ENCODE data around the gene SCMH1.

SCMH1 gene

DNA sequence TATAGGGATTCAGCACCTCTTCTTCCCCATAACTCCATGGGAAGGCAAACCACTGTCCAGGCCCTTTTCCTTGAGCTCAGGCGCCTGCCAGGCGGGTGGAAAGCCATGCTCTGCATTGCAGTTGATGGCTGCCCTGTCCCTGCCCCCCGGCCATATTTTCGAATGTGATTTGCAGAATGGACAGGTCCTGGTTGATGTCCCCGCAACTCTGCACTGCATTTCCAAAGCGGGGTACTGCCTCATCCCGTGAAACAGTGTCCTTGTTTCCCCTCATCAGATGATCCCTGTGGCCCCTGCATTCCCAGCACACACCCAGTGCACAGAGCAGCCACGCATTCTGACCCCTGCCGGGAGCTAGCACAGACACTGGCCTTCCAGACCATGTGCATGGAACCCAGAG, 33.7 kb upstream of the SCMH1 start:
- Histone ChIP-seq H3K4me1 (no peaks in the 10 kb centered on the region), H3K4me3 (ENCODE audit: low read depth, low read length) (no peak overlapping the region), H3K9me3 (no peaks in the 10 kb centered on the region), H3K27me3 (no peaks in the 10 kb centered on the region), H3K36me3 (no peaks in the 10 kb centered on the region)
- TF ChIP-seq, protein P1, sequence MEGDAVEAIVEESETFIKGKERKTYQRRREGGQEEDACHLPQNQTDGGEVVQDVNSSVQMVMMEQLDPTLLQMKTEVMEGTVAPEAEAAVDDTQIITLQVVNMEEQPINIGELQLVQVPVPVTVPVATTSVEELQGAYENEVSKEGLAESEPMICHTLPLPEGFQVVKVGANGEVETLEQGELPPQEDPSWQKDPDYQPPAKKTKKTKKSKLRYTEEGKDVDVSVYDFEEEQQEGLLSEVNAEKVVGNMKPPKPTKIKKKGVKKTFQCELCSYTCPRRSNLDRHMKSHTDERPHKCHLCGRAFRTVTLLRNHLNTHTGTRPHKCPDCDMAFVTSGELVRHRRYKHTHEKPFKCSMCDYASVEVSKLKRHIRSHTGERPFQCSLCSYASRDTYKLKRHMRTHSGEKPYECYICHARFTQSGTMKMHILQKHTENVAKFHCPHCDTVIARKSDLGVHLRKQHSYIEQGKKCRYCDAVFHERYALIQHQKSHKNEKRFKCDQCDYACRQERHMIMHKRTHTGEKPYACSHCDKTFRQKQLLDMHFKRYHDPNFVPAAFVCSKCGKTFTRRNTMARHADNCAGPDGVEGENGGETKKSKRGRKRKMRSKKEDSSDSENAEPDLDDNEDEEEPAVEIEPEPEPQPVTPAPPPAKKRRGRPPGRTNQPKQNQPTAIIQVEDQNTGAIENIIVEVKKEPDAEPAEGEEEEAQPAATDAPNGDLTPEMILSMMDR (IDR thresholded peaks at IDR 0.05; ENCODE audit: low read depth, low read length): no peak
- no peak for DNase-seq

DNA sequence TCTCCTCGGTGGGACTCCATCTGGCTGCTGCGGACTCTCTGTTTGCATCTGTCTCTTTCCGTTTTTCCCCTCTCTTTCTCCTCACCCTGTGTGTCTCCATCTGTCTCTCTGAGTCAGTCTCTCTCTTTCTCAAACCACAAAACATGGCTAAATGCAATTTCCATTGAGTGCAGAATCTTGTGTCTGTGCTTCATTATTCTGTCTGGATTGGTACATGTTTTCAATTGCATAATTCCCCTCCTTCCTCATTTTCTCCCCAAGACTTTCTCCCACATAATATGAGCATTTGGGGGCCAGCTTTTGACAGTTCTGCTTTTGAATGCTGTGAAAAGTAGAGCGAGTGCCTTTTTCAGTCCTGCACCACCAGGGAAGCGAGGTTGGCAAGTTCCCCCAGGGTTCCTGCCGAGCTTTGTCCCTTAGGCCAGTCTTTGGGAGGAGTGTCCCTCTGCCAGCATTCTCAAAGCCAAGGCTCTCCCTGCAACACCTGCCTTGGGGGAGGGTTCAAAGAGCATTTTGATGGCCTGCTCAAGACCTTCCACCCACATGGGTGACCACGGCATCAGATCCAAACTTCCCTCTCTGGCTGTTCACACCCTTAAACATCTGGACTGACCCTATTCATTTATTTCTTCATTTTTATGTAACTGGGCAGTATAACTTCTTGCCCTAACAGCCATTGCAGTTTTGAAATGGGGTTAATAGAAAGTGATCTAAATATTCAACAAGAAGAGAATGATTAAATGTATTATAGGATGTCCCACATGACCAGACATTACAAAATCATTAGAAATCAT, 32.8 kb upstream of the SCMH1 start:
- no peak overlapping the region for H3K4me3 ChIP-seq (ENCODE audit: low read depth, low read length)
- TF ChIP-seq, protein P1 (IDR thresholded peaks at IDR 0.05; ENCODE audit: low read depth, low read length): no peak
- no peaks in the 10 kb centered on the region for H3K9me3 ChIP-seq
- H3K27me3 ChIP-seq: no peaks in the 10 kb centered on the region
- H3K4me1 ChIP-seq: no peaks in the 10 kb centered on the region
- no peak for DNase-seq
- H3K36me3 ChIP-seq: no peaks in the 10 kb centered on the region

DNA sequence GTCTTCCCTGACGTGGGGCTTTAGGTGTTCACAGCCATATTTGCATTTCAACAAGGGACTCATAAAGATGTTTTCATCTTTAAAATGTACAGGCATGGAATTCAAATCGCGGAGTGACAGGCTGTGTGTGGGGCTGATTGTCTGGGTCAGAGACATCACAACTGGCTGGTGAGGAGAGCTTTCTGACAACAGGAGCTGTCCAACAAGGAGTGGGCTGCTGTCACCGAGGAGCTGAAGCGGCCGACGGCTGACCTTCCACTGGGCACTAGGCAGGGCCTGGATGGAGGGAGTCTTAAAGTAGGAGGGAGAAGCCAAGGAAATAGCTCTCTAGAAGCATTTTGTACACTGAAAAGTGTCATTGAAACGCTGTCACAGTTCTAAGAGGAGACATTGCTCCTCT, 30.5 kb upstream of the SCMH1 start:
- no peak for DNase-seq
- H3K27me3 ChIP-seq: no peaks in the 10 kb centered on the region
- H3K9me3 ChIP-seq: no peaks in the 10 kb centered on the region
- no peak overlapping the region for H3K4me3 ChIP-seq (ENCODE audit: low read depth, low read length)
- no peaks in the 10 kb centered on the region for H3K4me1 ChIP-seq
- TF ChIP-seq, protein P1 (IDR thresholded peaks at IDR 0.05; ENCODE audit: low read depth, low read length): no peak
- no peaks in the 10 kb centered on the region for H3K36me3 ChIP-seq

DNA sequence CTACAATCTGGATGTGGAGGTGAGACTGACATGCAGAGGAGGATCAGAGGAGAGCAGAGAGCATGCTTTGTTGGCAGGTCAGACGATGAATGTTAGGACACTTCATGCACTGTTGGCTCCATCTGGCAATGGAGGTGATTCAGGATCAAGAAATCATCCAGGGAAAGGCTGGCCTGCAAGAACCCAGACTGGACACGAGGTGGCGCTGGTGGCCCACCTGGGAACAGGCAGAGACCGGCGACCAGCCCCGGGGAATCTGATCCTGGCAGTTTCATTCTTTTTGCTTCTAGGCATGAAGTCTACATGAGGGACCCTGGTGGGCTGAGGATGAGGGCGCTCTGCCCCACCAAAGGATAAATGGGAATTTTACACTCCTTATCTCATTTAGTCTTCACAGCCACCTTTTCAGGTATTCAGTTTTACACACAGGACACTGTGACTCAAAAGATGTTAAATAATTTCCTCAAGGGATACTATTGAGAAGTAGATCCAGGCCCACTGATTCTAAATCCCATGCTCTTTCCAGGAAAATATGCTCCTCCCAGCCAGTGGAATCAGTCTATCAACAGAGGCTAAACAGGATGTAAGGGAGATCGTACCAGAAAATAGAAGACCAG, 26.2 kb upstream of the SCMH1 start:
- no peak overlapping the region for H3K4me3 ChIP-seq (ENCODE audit: low read depth, low read length)
- TF ChIP-seq, protein P1 (IDR thresholded peaks at IDR 0.05; ENCODE audit: low read depth, low read length): peak; percentile 73
- H3K4me1 ChIP-seq: no peaks in the 10 kb centered on the region
- H3K9me3 ChIP-seq: no peaks in the 10 kb centered on the region
- no peaks in the 10 kb centered on the region for H3K36me3 ChIP-seq
- peak; percentile 70 for DNase-seq
- no peaks in the 10 kb centered on the region for H3K27me3 ChIP-seq

DNA sequence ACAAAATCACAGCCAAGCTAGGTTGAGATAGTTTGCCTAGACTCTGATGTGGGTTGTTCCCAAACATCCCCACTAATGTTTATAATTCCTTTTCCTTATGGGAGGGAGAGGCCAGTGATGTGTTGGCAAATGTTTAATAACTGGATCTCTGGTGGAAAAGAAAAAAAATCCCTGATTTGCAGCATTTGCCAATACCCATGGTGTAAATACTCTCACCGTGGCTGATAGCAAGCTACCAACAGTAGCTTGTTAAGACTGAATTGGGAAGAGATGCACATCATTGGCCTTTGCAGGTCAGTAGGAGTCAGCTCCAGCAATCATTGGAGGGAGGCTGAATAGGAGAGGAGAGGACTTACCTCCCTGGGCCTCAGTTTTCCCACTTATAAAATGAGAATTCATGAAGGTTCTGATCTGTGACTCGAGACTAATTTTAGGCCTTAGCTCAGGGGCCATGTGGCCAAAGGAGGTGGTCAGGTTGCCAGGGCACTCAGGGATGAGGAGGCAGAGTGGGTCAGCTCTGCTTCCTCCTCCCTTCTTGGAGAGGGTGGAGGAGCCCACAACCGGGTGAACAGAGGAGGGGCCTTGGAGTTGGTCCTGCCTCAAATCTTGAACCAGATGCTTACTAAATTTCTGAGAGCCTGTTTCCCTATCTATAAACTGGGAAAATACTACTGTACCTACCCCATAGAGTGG, 20.0 kb upstream of the SCMH1 start:
- TF ChIP-seq, protein P1 (IDR thresholded peaks at IDR 0.05; ENCODE audit: low read depth, low read length): no peak
- no peak for DNase-seq

More for the DNA sequence above, 20.0 kb upstream of the SCMH1 start:
- Histone ChIP-seq H3K9me3 (no peaks in the 10 kb centered on the region), H3K36me3 (no peaks in the 10 kb centered on the region), H3K4me3 (ENCODE audit: low read depth, low read length) (no peak overlapping the region), H3K4me1 (no peaks in the 10 kb centered on the region), H3K27me3 (no peaks in the 10 kb centered on the region)

All from BE2C (cell line).